WTC11 (cell line): ENCODE measurements around the gene CMC1. TPM values are rescaled to one million over a fixed set of nuclear protein-coding genes. Genes with fewer than 3 reads are reported as not detected.

Experiments used
- ATAC-seq: fragments of 200-7000 bp; cut with Tn5 transposase; 2 replicates; pipeline ENCODE4 v1.10.0; 2021; ENCODE audit warnings: mild to moderate bottlenecking, moderate library complexity
- CTCF ChIA-PET: fragments of 300-600 bp; sonication (Branson Sonifier 250); formaldehyde crosslinking; loops from one replicate; lab custom pipeline; 2021; ENCODE audit warnings: antibody characterized with exemption; lab: Charles Lee
- POLR2A ChIA-PET: fragments of 350-600 bp; sonication (Branson Sonifier 250); formaldehyde crosslinking; loops from one replicate; lab custom pipeline; 2021; ENCODE audit warnings: antibody characterized with exemption; lab: Charles Lee
- DNase-seq: peaks from one replicate; pipeline ENCODE4 v3.0.0; 2021; ENCODE audit warnings: low spot score
- H3K27ac Mint-ChIP-seq: 2 replicates; pipeline ENCODE4 v1.8.0; 2021; ENCODE audit warnings: mixed read lengths
- H3K27me3 Mint-ChIP-seq: 2 replicates; pipeline ENCODE4 v1.8.0; 2021; ENCODE audit warnings: low read depth, mild to moderate bottlenecking, moderate library complexity, mixed read lengths
- H3K36me3 Mint-ChIP-seq: 2 replicates; pipeline ENCODE4 v1.8.0; 2021; ENCODE audit warnings: mixed read lengths
- H3K4me1 Mint-ChIP-seq: 2 replicates; pipeline ENCODE4 v1.8.0; 2022; ENCODE audit warnings: mixed read lengths
- H3K4me3 Mint-ChIP-seq: 2 replicates; pipeline ENCODE4 v1.8.0; 2021; ENCODE audit warnings: mild to moderate bottlenecking, moderate library complexity, mixed read lengths
- H3K9me3 Mint-ChIP-seq: 2 replicates; pipeline ENCODE4 v1.8.0; 2021; ENCODE audit warnings: mixed read lengths
- CBFB ChIP-seq: sonication (generic); formaldehyde crosslinking; IDR thresholded peaks from 2 replicates; pipeline ENCODE4 v1.8.1; 2022; ENCODE audit warnings: mild to moderate bottlenecking, low read depth, missing genetic modification reagents
- ELF4 ChIP-seq: sonication (generic); formaldehyde crosslinking; IDR thresholded peaks from 2 replicates; pipeline ENCODE4 v1.8.1; 2022; ENCODE audit warnings: low read depth, mild to moderate bottlenecking, moderate library complexity, missing genetic modification reagents
- ETV6 ChIP-seq: sonication (generic); formaldehyde crosslinking; IDR thresholded peaks from 2 replicates; pipeline ENCODE4 v1.8.1; 2022; ENCODE audit warnings: mild to moderate bottlenecking, missing genetic modification reagents
- FOXK1 ChIP-seq: sonication (generic); formaldehyde crosslinking; IDR thresholded peaks from 2 replicates; pipeline ENCODE4 v1.8.0; 2022; ENCODE audit warnings: mild to moderate bottlenecking, moderate library complexity, missing genetic modification reagents
- GABPB1 ChIP-seq: sonication (generic); formaldehyde crosslinking; IDR thresholded peaks from 2 replicates; pipeline ENCODE4 v1.8.1; 2023; ENCODE audit warnings: mild to moderate bottlenecking, missing genetic modification reagents
- GRHL2 ChIP-seq: fragments of 250-450 bp; sonication (Bioruptor Pico); IDR thresholded peaks from 2 replicates; pipeline ENCODE4 v1.8.0; 2022; ENCODE audit warnings: mild to moderate bottlenecking, moderate library complexity; ENCODE audit not compliant: insufficient replicate concordance, severe bottlenecking
- GTF2I ChIP-seq: fragments of 250-450 bp; sonication (Bioruptor Pico); conservative IDR thresholded peaks from 2 replicates; pipeline ENCODE4 v1.4.0; 2021; ENCODE audit warnings: mild to moderate bottlenecking
- JUN ChIP-seq: sonication (generic); formaldehyde crosslinking; IDR thresholded peaks from 2 replicates; pipeline ENCODE4 v1.8.0; 2023; ENCODE audit warnings: mild to moderate bottlenecking, missing genetic modification reagents
- KAT7 ChIP-seq: sonication (generic); formaldehyde crosslinking; IDR thresholded peaks from 2 replicates; pipeline ENCODE4 v1.8.1; 2023; ENCODE audit warnings: missing genetic modification reagents, mild to moderate bottlenecking, borderline replicate concordance
- MYBL2 ChIP-seq: sonication (generic); formaldehyde crosslinking; IDR thresholded peaks from 2 replicates; pipeline ENCODE4 v1.8.1; 2023; ENCODE audit warnings: mild to moderate bottlenecking, moderate library complexity, missing genetic modification reagents
- NFATC4 ChIP-seq: fragments of 250-450 bp; sonication (Bioruptor Pico); IDR thresholded peaks from 2 replicates; pipeline ENCODE4 v1.9.0; 2021; ENCODE audit warnings: mild to moderate bottlenecking
- NR1H2 ChIP-seq: sonication (generic); formaldehyde crosslinking; IDR thresholded peaks from 2 replicates; pipeline ENCODE4 v1.9.0; 2021; ENCODE audit warnings: mild to moderate bottlenecking, moderate library complexity, missing genetic modification reagents
- SMAD3 ChIP-seq: sonication (generic); formaldehyde crosslinking; IDR thresholded peaks from 2 replicates; pipeline ENCODE4 v1.8.0; 2022; ENCODE audit warnings: missing genetic modification reagents, mild to moderate bottlenecking, borderline replicate concordance
- TEAD1 ChIP-seq: sonication (generic); formaldehyde crosslinking; IDR thresholded peaks from 2 replicates; pipeline ENCODE4 v1.8.0; 2022; ENCODE audit warnings: mild to moderate bottlenecking, missing genetic modification reagents
- TP53 ChIP-seq: sonication (generic); formaldehyde crosslinking; IDR thresholded peaks from 2 replicates; pipeline ENCODE4 v1.8.1; 2023; ENCODE audit warnings: mild to moderate bottlenecking, missing genetic modification reagents
- ZNF121 ChIP-seq: sonication (generic); formaldehyde crosslinking; IDR thresholded peaks from 2 replicates; pipeline ENCODE4 v1.8.0; 2023; ENCODE audit warnings: missing genetic modification reagents
- ZNF138 ChIP-seq: sonication (generic); formaldehyde crosslinking; conservative IDR thresholded peaks from 2 replicates; pipeline ENCODE4 v1.8.1; 2022; ENCODE audit warnings: mild to moderate bottlenecking, moderate library complexity, missing genetic modification reagents
- ZNF263 ChIP-seq: sonication (generic); formaldehyde crosslinking; IDR thresholded peaks from 2 replicates; pipeline ENCODE4 v1.8.1; 2022; ENCODE audit warnings: low read depth, mild to moderate bottlenecking, moderate library complexity, missing genetic modification reagents
- ZNF317 ChIP-seq: sonication (generic); formaldehyde crosslinking; IDR thresholded peaks from 2 replicates; pipeline ENCODE4 v1.8.1; 2023; ENCODE audit warnings: low read depth, mild to moderate bottlenecking, moderate library complexity, missing genetic modification reagents, borderline replicate concordance
- ZNF396 ChIP-seq: fragments of 250-450 bp; sonication (Bioruptor Pico); IDR thresholded peaks from 2 replicates; pipeline ENCODE4 v1.8.0; 2021; ENCODE audit warnings: mild to moderate bottlenecking, moderate library complexity, borderline replicate concordance
- ZNF423 ChIP-seq: fragments of 250-450 bp; sonication (Bioruptor Pico); IDR thresholded peaks from 2 replicates; pipeline ENCODE4 v2.1.2; 2022; ENCODE audit warnings: mild to moderate bottlenecking, moderate library complexity
- total RNA-seq: library from RNA; stranded (reverse); gene quantifications from 3 replicates; pipeline ENCODE4 v1.2.3, GENCODE V29; 2021
- TF ChIP-seq, protein P1 (sequence below): sonication (generic); formaldehyde crosslinking; IDR thresholded peaks from 2 replicates; pipeline ENCODE4 v1.8.1; 2023; ENCODE audit warnings: mild to moderate bottlenecking, moderate library complexity, missing genetic modification reagents
- TF ChIP-seq, protein P2 (sequence below): sonication (generic); formaldehyde crosslinking; IDR thresholded peaks from 2 replicates; pipeline ENCODE4 v1.8.0; 2022; ENCODE audit warnings: mild to moderate bottlenecking, missing genetic modification reagents
- TF ChIP-seq, protein P3 (sequence below): sonication (generic); formaldehyde crosslinking; IDR thresholded peaks from 2 replicates; pipeline ENCODE4 v1.8.1; 2022; ENCODE audit warnings: mild to moderate bottlenecking, moderate library complexity, missing genetic modification reagents
- TF ChIP-seq, protein P4 (sequence below): sonication (generic); formaldehyde crosslinking; IDR thresholded peaks from 2 replicates; pipeline ENCODE4 v1.8.0; 2022; ENCODE audit warnings: mild to moderate bottlenecking, missing genetic modification reagents
- TF ChIP-seq, protein P5 (sequence below): sonication (generic); formaldehyde crosslinking; IDR thresholded peaks from 2 replicates; pipeline ENCODE4 v1.8.0; 2022; ENCODE audit warnings: mild to moderate bottlenecking, missing genetic modification reagents
- TF ChIP-seq, protein P6 (sequence below): fragments of 250-450 bp; sonication (Bioruptor Pico); IDR thresholded peaks from 2 replicates; pipeline ENCODE4 v1.9.0; 2021; ENCODE audit warnings: mild to moderate bottlenecking

CMC1 gene
- total RNA-seq, 1 experiment from 2014 or later: 25.3 TPM

DNA sequence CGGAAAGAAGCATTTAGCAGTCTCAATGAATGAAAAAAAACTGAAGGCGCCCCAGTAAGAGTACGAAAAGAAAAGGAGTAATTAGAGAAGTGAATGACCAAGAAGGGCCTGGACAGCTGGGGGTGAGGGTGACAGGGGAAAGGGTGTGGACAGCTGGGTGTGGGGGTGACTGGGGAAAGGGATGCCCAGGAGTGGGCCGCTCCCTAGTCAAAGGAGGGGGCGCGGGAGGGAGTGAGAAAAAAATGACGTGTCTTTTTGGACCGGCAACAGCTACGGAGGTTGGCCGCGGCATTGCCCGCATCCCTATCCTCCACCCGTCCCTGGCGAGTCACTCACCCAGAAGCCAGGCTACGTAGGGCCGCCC lies 106.8 kb downstream of the CMC1 start:
- POLR2A ChIA-PET: interaction anchor here (0.6 to 1.3 kb wide), 5 partner anchors 11 to 627 kb away, joined by 3 to 5 read pairs (median 4); partner anchors contain the start of gene CMC1
- peak; percentile 79 for ATAC-seq
- DNase-seq: no peak

DNA sequence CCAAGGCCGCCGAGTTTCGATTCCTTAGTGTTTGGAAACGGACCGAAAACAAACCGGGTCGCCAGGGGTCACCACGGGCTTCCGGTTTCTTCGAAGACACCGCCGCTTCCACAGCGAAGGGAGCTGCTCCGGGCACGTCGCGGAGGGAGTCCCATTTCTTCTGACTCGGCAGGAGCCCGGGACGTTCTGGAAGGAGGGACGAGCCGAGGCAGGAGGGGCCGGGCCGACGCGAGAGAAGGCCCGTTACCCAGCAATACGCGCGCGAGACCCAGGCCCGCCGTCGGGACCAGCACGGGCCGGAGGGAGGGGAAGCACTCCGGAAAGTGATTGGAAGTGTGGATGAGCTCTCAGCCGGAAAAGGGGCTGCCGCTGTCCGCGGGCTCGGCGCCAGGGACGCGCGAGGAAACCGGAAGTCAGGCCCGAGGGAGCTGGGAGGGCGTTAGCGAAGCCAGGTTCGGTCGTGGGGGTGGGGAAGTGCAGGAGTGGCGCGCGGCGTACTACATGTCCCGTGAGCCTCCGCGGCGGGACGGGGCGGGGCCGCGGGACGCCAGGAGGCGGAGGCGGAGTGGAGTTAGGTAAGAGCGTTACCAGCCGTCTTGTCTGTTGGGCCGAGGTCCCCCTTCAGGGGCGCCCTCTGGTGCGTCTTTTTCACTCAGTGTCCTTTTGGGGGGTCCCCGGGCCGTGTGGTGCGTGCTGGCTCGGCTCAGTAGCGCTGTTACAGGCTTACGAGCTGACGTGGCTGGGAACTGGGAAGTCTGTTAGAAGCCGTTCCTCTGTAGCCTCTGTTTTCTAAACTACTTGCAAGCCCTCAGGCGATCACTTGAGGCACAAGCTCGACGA lies 107.4 kb downstream of the CMC1 start, which contains the start of the genes AZI2 and ZCWPW2:
AZI2 (minus strand) TSS at position 196 of the 840 bp plus-strand sequence. CDS start 8,207 bp downstream, outside the sequence.
ZCWPW2 (plus strand) TSS at position 93 of the 840 bp plus-strand sequence. CDS start 64,348 bp downstream, outside the sequence.
- ChIA-PET CTCF (interaction anchor here (0.8 to 2.1 kb wide), 9 partner anchors 9 to 637 kb away, joined by 3 to 8 read pairs (median 4); partner anchors contain the start of gene EOMES), POLR2A (interaction anchor here (0.6 to 1.3 kb wide), 7 partner anchors 11 to 1410 kb away, joined by 3 to 5 read pairs (median 4); partner anchors contain the start of gene CMC1)
- TF ChIP-seq FOXK1 (0 out of 2 replicates have a peak, but pooled peaks have one; percentile 57), SMAD3 (peak; percentile 41; the same call in 1 of the 2 replicates), ELF4 (CRISPR knock-in tag) (no peak), ZNF423 (CRISPR knock-in tag) (0 out of 2 replicates have a peak, but pooled peaks have one; percentile 13), TP53 (peak; percentile 87), ZNF121 (CRISPR knock-in tag) (peak; percentile 37; the same call in 1 of the 2 replicates), ZNF396 (CRISPR knock-in tag) (no peak), ZNF317 (no peak), CBFB (CRISPR knock-in tag) (no peak), JUN (peak; percentile 19; the same call in 1 of the 2 replicates), NR1H2 (no peak), KAT7 (peak; percentile 98; the same call in 1 of the 2 replicates), GABPB1 (CRISPR knock-in tag) (peak; percentile 71), NFATC4 (no peak)
- TF ChIP-seq, protein P1, sequence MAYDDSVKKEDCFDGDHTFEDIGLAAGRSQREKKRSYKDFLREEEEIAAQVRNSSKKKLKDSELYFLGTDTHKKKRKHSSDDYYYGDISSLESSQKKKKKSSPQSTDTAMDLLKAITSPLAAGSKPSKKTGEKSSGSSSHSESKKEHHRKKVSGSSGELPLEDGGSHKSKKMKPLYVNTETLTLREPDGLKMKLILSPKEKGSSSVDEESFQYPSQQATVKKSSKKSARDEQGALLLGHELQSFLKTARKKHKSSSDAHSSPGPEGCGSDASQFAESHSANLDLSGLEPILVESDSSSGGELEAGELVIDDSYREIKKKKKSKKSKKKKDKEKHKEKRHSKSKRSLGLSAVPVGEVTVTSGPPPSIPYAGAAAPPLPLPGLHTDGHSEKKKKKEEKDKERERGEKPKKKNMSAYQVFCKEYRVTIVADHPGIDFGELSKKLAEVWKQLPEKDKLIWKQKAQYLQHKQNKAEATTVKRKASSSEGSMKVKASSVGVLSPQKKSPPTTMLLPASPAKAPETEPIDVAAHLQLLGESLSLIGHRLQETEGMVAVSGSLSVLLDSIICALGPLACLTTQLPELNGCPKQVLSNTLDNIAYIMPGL (CRISPR knock-in tag): peak; percentile 79; the same call in 1 of the 2 replicates
- TF ChIP-seq, protein P2, sequence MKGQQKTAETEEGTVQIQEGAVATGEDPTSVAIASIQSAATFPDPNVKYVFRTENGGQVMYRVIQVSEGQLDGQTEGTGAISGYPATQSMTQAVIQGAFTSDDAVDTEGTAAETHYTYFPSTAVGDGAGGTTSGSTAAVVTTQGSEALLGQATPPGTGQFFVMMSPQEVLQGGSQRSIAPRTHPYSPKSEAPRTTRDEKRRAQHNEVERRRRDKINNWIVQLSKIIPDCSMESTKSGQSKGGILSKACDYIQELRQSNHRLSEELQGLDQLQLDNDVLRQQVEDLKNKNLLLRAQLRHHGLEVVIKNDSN (CRISPR knock-in tag): no peak; the same call in 1 of the 2 replicates
- TF ChIP-seq, protein P3, sequence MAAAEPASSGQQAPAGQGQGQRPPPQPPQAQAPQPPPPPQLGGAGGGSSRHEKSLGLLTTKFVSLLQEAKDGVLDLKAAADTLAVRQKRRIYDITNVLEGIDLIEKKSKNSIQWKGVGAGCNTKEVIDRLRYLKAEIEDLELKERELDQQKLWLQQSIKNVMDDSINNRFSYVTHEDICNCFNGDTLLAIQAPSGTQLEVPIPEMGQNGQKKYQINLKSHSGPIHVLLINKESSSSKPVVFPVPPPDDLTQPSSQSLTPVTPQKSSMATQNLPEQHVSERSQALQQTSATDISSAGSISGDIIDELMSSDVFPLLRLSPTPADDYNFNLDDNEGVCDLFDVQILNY: no peak; the same call in 1 of the 2 replicates

More for the DNA sequence above, 106.8 kb downstream of the CMC1 start:
- Mint-ChIP-seq H3K4me1 (peaks cover 28% of the 10 kb centered on the region), H3K4me3 (peak overlapping the region; percentile 91), H3K9me3 (0 out of 2 replicates have a peak, but pooled peaks cover 3% of the 10 kb centered on the region), H3K27ac (peak overlapping the region; percentile 90), H3K27me3 (no peaks in the 10 kb centered on the region), H3K36me3 (peaks cover 3% of the 10 kb centered on the region)
- TF ChIP-seq ZNF138 (CRISPR knock-in tag) (no peak), GTF2I (CRISPR knock-in tag) (no peak), TEAD1 (CRISPR knock-in tag) (no peak), MYBL2 (no peak), GRHL2 (CRISPR knock-in tag) (no peak), ZNF263 (CRISPR knock-in tag) (no peak), ETV6 (CRISPR knock-in tag) (no peak), KAT7 (no peak)
- TF ChIP-seq, protein P4, sequence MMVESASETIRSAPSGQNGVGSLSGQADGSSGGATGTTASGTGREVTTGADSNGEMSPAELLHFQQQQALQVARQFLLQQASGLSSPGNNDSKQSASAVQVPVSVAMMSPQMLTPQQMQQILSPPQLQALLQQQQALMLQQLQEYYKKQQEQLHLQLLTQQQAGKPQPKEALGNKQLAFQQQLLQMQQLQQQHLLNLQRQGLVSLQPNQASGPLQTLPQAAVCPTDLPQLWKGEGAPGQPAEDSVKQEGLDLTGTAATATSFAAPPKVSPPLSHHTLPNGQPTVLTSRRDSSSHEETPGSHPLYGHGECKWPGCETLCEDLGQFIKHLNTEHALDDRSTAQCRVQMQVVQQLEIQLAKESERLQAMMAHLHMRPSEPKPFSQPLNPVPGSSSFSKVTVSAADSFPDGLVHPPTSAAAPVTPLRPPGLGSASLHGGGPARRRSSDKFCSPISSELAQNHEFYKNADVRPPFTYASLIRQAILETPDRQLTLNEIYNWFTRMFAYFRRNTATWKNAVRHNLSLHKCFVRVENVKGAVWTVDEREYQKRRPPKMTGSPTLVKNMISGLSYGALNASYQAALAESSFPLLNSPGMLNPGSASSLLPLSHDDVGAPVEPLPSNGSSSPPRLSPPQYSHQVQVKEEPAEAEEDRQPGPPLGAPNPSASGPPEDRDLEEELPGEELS (CRISPR knock-in tag): no peak
- TF ChIP-seq, protein P5, sequence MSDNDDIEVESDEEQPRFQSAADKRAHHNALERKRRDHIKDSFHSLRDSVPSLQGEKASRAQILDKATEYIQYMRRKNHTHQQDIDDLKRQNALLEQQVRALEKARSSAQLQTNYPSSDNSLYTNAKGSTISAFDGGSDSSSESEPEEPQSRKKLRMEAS (CRISPR knock-in tag): no peak
- TF ChIP-seq, protein P6, sequence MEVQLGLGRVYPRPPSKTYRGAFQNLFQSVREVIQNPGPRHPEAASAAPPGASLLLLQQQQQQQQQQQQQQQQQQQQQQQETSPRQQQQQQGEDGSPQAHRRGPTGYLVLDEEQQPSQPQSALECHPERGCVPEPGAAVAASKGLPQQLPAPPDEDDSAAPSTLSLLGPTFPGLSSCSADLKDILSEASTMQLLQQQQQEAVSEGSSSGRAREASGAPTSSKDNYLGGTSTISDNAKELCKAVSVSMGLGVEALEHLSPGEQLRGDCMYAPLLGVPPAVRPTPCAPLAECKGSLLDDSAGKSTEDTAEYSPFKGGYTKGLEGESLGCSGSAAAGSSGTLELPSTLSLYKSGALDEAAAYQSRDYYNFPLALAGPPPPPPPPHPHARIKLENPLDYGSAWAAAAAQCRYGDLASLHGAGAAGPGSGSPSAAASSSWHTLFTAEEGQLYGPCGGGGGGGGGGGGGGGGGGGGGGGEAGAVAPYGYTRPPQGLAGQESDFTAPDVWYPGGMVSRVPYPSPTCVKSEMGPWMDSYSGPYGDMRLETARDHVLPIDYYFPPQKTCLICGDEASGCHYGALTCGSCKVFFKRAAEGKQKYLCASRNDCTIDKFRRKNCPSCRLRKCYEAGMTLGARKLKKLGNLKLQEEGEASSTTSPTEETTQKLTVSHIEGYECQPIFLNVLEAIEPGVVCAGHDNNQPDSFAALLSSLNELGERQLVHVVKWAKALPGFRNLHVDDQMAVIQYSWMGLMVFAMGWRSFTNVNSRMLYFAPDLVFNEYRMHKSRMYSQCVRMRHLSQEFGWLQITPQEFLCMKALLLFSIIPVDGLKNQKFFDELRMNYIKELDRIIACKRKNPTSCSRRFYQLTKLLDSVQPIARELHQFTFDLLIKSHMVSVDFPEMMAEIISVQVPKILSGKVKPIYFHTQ: no peak
- CTCF ChIA-PET: interaction anchor here (0.9 to 2.1 kb wide), 7 partner anchors 8 to 636 kb away, joined by 3 to 8 read pairs (median 4); partner anchors contain the start of gene EOMES

More for the DNA sequence above, 107.4 kb downstream of the CMC1 start, which contains the start of the genes AZI2 and ZCWPW2:
- Mint-ChIP-seq H3K27me3 (no peaks in the 10 kb centered on the region), H3K9me3 (peaks cover 8% of the 10 kb centered on the region), H3K27ac (peak within 1 kb of the TSS; percentile 90), H3K4me3 (peak within 1 kb of the TSS; percentile 91), H3K4me1 (peaks cover 27% of the 10 kb centered on the region), H3K36me3 (peaks cover 8% of the 10 kb centered on the region)
- DNase-seq (peak; percentile 89), ATAC-seq (peak; percentile 85)
